K562 (cell line): Measurements from ENCODE around the gene CCK. TPM values are rescaled to one million over a fixed set of nuclear protein-coding genes. Genes with fewer than 3 reads are reported as not detected.

ENCODE experiments used
- ATAC-seq: fragments of 200-7000 bp; cut with Tn5 transposase; 3 replicates; pipeline ENCODE4 v1.9.1; 2020; ENCODE audit warnings: moderate library complexity
- BruUV-seq: library from RNA; stranded (reverse); fragments of 400-500 nt; replicated peaks from 2 replicates; lab custom pipeline; 2021; lab: Mats Ljungman, UMichigan
- CTCF ChIA-PET: fragments of 300-600 bp; formaldehyde crosslinking; extraction: SDS; loops from one replicate; lab custom pipeline; 2021; ENCODE audit warnings: low intra/inter-chr PET ratio; lab: Yijun Ruan, JAX
- POLR2A ChIA-PET: fragments of 300-600, 350-650 bp; sonication (Branson Sonifier 250); formaldehyde crosslinking; extraction: SDS; loops from one replicate; lab custom pipeline; 2021; ENCODE audit warnings: antibody characterized with exemption, inconsistent platforms; lab: Yijun Ruan, JAX
- DNase-seq, 4 experiments: peaks; one replicate each; pipeline versions ENCODE4 v3.0.0 to v3.0.0-alpha.2; 2011 to 2018; ENCODE audit warnings: low spot score in 3 of 4, mixed read lengths in 3 of 4; ENCODE audit errors: extremely low read depth in 1 of 4
- FAIRE-seq: peaks from 2 replicates; lab custom pipeline; 2011; peaks lifted over from hg19 to GRCh38; lab: Jason Lieb, UNC
- H2AFZ ChIP-seq: 2 replicates; pipeline ENCODE4 v1.6.0; 2011; ENCODE audit warnings: low read depth, low read length, control low read depth, inconsistent platforms
- H3K27ac ChIP-seq: fragments of 200-600 bp; 3 replicates; pipeline ENCODE4 v1.8.0; 2011; ENCODE audit warnings: low read depth, mild to moderate bottlenecking, control low read depth, inconsistent platforms, low read length, moderate library complexity, mixed read lengths; ENCODE audit errors: extremely low read depth
- H3K27me3 ChIP-seq, 2 experiments: fragments of 300-600 bp in 1 of 2; 2 replicates in 1 of 2; 3 replicates in 1 of 2; pipeline versions ENCODE4 v1.6.0 to v1.8.0; 2011; ENCODE audit warnings: inconsistent platforms in 2 of 2, low read length in 2 of 2, mild to moderate bottlenecking in 1 of 2, mixed read lengths in 1 of 2, moderate library complexity in 1 of 2; ENCODE audit not compliant: control insufficient read depth in 2 of 2, insufficient read depth in 2 of 2
- H3K36me3 ChIP-seq: fragments of 300-600 bp; 3 replicates; pipeline ENCODE4 v1.8.0; 2011; ENCODE audit warnings: mild to moderate bottlenecking, low read length, inconsistent platforms; ENCODE audit not compliant: control insufficient read depth, insufficient read depth
- H3K4me1 ChIP-seq, 2 experiments: fragments of 200-600 bp in 1 of 2; replicated peaks in 1 of 2; 2 replicates in 1 of 2; 3 replicates in 1 of 2; pipeline versions ENCODE4 v1.5.1 to v1.8.0; 2011; ENCODE audit warnings: inconsistent platforms in 2 of 2, low read length in 2 of 2, mild to moderate bottlenecking in 1 of 2, mixed read lengths in 1 of 2, moderate library complexity in 1 of 2; ENCODE audit not compliant: control insufficient read depth in 2 of 2, insufficient read depth in 2 of 2
- H3K4me2 ChIP-seq: 2 replicates; pipeline ENCODE4 v1.6.1; 2011; ENCODE audit warnings: low read length, control low read depth, inconsistent platforms, mixed read lengths; ENCODE audit not compliant: insufficient read depth
- H3K4me3 ChIP-seq: fragments of 200-600 bp; sonication (generic), shearing (Covaris generic); 2 replicates; pipeline ENCODE4 v1.5.1; 2016; ENCODE audit warnings: control low read depth, inconsistent platforms
- H3K79me2 ChIP-seq: fragments of 200-600 bp; 3 replicates; pipeline ENCODE4 v1.8.0; 2011; ENCODE audit warnings: low read length, inconsistent platforms; ENCODE audit not compliant: control insufficient read depth, insufficient read depth
- H3K9ac ChIP-seq, 2 experiments: 2 replicates each; pipeline versions ENCODE4 v1.6.0 to v1.6.1; 2011; ENCODE audit warnings: low read depth in 2 of 2, low read length in 2 of 2, control low read depth in 1 of 2, inconsistent platforms in 1 of 2, mild to moderate bottlenecking in 1 of 2, mixed read lengths in 1 of 2; ENCODE audit not compliant: insufficient read depth in 1 of 2
- H3K9me1 ChIP-seq: one replicate; pipeline ENCODE4 v1.6.0; 2011; ENCODE audit warnings: inconsistent platforms, mild to moderate bottlenecking, low read length, moderate library complexity; ENCODE audit not compliant: control insufficient read depth, insufficient read depth
- H3K9me3 ChIP-seq: replicated peaks from 2 replicates; pipeline ENCODE4 v1.5.1; 2011; ENCODE audit warnings: low read depth, low read length, inconsistent platforms; ENCODE audit not compliant: control insufficient read depth, insufficient read depth
- H4K20me1 ChIP-seq: replicated peaks from 2 replicates; pipeline ENCODE4 v1.6.1; 2011; ENCODE audit warnings: low read length, inconsistent platforms, mixed read lengths; ENCODE audit not compliant: control insufficient read depth, insufficient read depth
- CAMTA2 ChIP-seq: fragments of 250-450 bp; sonication (Bioruptor Pico); conservative IDR thresholded peaks from 2 replicates; pipeline ENCODE4 v1.5.1; 2022
- NR1H2 ChIP-seq: sonication (generic); formaldehyde crosslinking; IDR thresholded peaks from 2 replicates; pipeline ENCODE4 v1.4.0; 2020; ENCODE audit warnings: mild to moderate bottlenecking, missing genetic modification reagents
- RBM14 ChIP-seq: fragments of 200-400 bp; formaldehyde crosslinking; IDR thresholded peaks from 2 replicates; pipeline ENCODE4 v1.6.1; 2018; ENCODE audit warnings: low read depth, mild to moderate bottlenecking, low read length, moderate library complexity, borderline replicate concordance; ENCODE audit not compliant: insufficient read depth
- SMAD1 ChIP-seq: fragments of 150-350 bp; IDR thresholded peaks from 2 replicates; pipeline ENCODE4 v1.6.1; 2014; ENCODE audit warnings: low read length, low read depth; ENCODE audit not compliant: partially characterized antibody
- SMAD2 ChIP-seq: fragments of 150-350 bp; IDR thresholded peaks from 2 replicates; pipeline ENCODE4 v1.6.1; 2014; ENCODE audit warnings: low read depth, mild to moderate bottlenecking, low read length
- XRCC3 ChIP-seq: fragments of 450-650 bp; IDR thresholded peaks from 2 replicates; pipeline ENCODE4 v1.6.1; 2017; ENCODE audit warnings: mild to moderate bottlenecking, moderate library complexity
- ZC3H4 ChIP-seq: sonication (generic); formaldehyde crosslinking; IDR thresholded peaks from 2 replicates; pipeline ENCODE4 v1.9.0; 2021; ENCODE audit warnings: missing genetic modification reagents, borderline replicate concordance
- ZEB2 ChIP-seq: fragments of 450-650 bp; IDR thresholded peaks from 2 replicates; pipeline ENCODE4 v1.6.1; 2016
- ZNF24 ChIP-seq: fragments of 450-650 bp; IDR thresholded peaks from 2 replicates; pipeline ENCODE4 v1.6.1; 2016
- ZNF785 ChIP-seq: fragments of 250-450 bp; sonication (Bioruptor Pico); IDR thresholded peaks from 2 replicates; pipeline ENCODE4 v1.4.0; 2020; ENCODE audit warnings: mild to moderate bottlenecking
- WGBS: fragments of 100-300 bp; shearing (Covaris generic); methylation state at CpG from one replicate; pipeline ENCODE4 v1.1.6; 2016; ENCODE audit warnings: low coverage, mixed read lengths; ENCODE audit not compliant: insufficient coverage; ENCODE audit errors: missing lambda C conversion rate; 5-methylcytosine and 5-hydroxymethylcytosine counted together
- in situ Hi-C: fragments of 300-500 bp; cut with MboI; formaldehyde crosslinking; loops from 4 replicates; pipeline ENCODE4 v1.15.0; 2018; ENCODE audit warnings: inconsistent platforms, mixed read lengths
- intact Hi-C: fragments of 100-400 bp; cut with micrococcal nuclease; formaldehyde crosslinking; loops from 2 replicates; pipeline ENCODE4 v1.14.2; 2022
- polyA plus RNA-seq, 8 experiments: library from polyadenylated mRNA; depleted of rRNA in 4 of 8; stranded (reverse) in 5 of 8; unstranded in 3 of 8; fragments of >200 nt; fragmentation: Nextera tagmentation in 2 of 8; fragmentation: Illumina TruSeq in 1 of 8; extraction: Ambion mirVana in 2 of 8; extraction: Trizol in 1 of 8; gene quantifications; 2 replicates each; pipeline versions ENCODE4 v1.2.1 to v1.2.3, GENCODE V29; 2011 to 2014; ENCODE audit warnings: inconsistent platforms in 1 of 8, missing spikeins in 1 of 8
- total RNA-seq, 7 experiments: library from RNA; depleted of rRNA in 6 of 7; stranded (reverse); fragments of >200 nt in 6 of 7; fragmentation: Illumina TruSeq in 2 of 7; extraction: Trizol in 2 of 7; gene quantifications; 2 replicates each; pipeline versions ENCODE4 v1.2.1 to v1.2.3, GENCODE V29; 2011 to 2021; ENCODE audit warnings: low replicate concordance in 1 of 7

The CCK gene
- total and polyA plus RNA-seq, 9 of the 15 experiments (the other 6 are each of a cell fraction or from before 2014, with no cell fraction given) = not detected

GRCh38 chr3:42263354-42264346 lies 2.3 kb downstream of the CCK start:
- ChIA-PET POLR2A (interaction anchor here (0.6 kb wide), 1 partner anchor 1153 kb away, joined by 3 read pairs; no protein-coding TSS in a partner anchor), CTCF (no interaction called here)
- H3K79me2 ChIP-seq = no peaks in the 10 kb centered on the region
- H3K27me3 ChIP-seq = peaks cover 45 to 51% of the 10 kb centered on the region in 2 experiments
- no peak overlapping the region for H3K4me3 ChIP-seq
- in situ Hi-C loops (no loop called here), intact Hi-C loops (no loop called here)
- H3K9ac ChIP-seq = no peak overlapping the region
- peaks cover 0 to 17% of the 10 kb centered on the region in 2 experiments; a peak in 1 of 5 replicates for H3K4me1 ChIP-seq
- no peak overlapping the region for H3K4me2 ChIP-seq
- no peak for DNase-seq
- 2% methylated on average over 51 of the region's 56 CpGs for WGBS
- no peak for TF ChIP-seq SMAD2
- TF ChIP-seq RBM14 = 0 out of 2 replicates have a peak, but pooled peaks have one; percentile 31
- H4K20me1 ChIP-seq = peaks cover 9% of the 10 kb centered on the region; the same call in 1 of the 2 replicates
- H3K36me3 ChIP-seq = no peaks in the 10 kb centered on the region
- no peak for FAIRE-seq
- no peak overlapping the region for H2AFZ ChIP-seq
- no peak overlapping the region for H3K27ac ChIP-seq
- no TSS peak for BruUV-seq
- no peaks in the 10 kb centered on the region for H3K9me3 ChIP-seq
- ATAC-seq = no peak
- H3K9me1 ChIP-seq = no peaks in the 10 kb centered on the region

GRCh38 chr3:42262525-42262924 lies 3.5 kb downstream of the CCK start:
- in situ Hi-C loops = no loop called here
- no peak for TF ChIP-seq CAMTA2 (CRISPR knock-in tag)
- TF ChIP-seq ZC3H4 = no peak
- TF ChIP-seq ZNF785 (CRISPR knock-in tag) = no peak
- TF ChIP-seq SMAD1 = no peak
- no peak for TF ChIP-seq XRCC3
- TF ChIP-seq ZEB2 = no peak
- TF ChIP-seq ZNF24 = no peak
- TF ChIP-seq NR1H2 (CRISPR knock-in tag) = no peak
- TF ChIP-seq, all 486 proteins: peak for 0
- H3K9me3 ChIP-seq = no peaks in the 10 kb centered on the region
- H3K27ac ChIP-seq = no peak overlapping the region
- H3K9ac ChIP-seq = no peak overlapping the region
- no peak overlapping the region for H3K4me2 ChIP-seq
- peaks cover 0 to 17% of the 10 kb centered on the region in 2 experiments; a peak in 1 of 5 replicates for H3K4me1 ChIP-seq
- no peak for DNase-seq
- H2AFZ ChIP-seq = no peak overlapping the region
- 5% methylated on average over 2 of the region's 2 CpGs for WGBS
- peaks cover 4% of the 10 kb centered on the region; the same call in 1 of the 2 replicates for H4K20me1 ChIP-seq
- CTCF ChIA-PET = no interaction called here
- POLR2A ChIA-PET = interaction anchor here (0.7 kb wide), 1 partner anchor 25 kb away, joined by 3 read pairs; no protein-coding TSS in a partner anchor
- H3K4me3 ChIP-seq = no peak overlapping the region
- FAIRE-seq = peak; percentile 11
- intact Hi-C loops = no loop called here
- H3K27me3 ChIP-seq = peaks cover 39 to 41% of the 10 kb centered on the region in 2 experiments; a peak in 3 of 5 replicates
- no peaks in the 10 kb centered on the region for H3K79me2 ChIP-seq
- no TSS peak for BruUV-seq
- ATAC-seq = no peak
- H3K36me3 ChIP-seq = no peaks in the 10 kb centered on the region
- H3K9me1 ChIP-seq = no peaks in the 10 kb centered on the region
